AG08395 (cell line): Measurements from ENCODE around the gene PCBP3.
"Not testable (repeated sequence)": the region's sequence is repeated elsewhere in the genome, so short reads cannot be mapped to it uniquely, and the experiment has no call there.

ENCODE experiments used
- DNase-seq: peaks from one replicate; pipeline ENCODE4 v3.0.0; 2012; ENCODE audit warnings: mixed read lengths, low spot score

Gene PCBP3

DNA sequence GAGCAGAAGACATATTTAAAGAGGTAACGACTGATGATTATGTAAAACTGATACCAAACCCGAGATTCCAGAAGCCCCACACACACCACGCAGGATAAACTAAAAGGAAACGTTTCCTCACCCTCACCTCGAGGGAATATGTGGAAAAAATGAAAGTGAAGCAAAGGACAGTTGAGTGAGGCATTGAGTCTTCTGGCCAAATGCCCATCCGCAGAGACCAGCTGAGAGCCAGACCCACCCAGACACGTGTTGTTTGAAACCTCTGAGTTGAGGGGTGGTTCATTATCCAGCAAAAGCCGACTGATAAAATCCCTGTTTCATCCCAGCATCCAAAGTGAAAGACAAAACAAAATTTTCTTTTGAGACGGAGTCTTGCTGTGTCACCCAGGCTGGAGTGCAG lies 29.6 kb upstream of the PCBP3 start:
- no peak for DNase-seq

DNA sequence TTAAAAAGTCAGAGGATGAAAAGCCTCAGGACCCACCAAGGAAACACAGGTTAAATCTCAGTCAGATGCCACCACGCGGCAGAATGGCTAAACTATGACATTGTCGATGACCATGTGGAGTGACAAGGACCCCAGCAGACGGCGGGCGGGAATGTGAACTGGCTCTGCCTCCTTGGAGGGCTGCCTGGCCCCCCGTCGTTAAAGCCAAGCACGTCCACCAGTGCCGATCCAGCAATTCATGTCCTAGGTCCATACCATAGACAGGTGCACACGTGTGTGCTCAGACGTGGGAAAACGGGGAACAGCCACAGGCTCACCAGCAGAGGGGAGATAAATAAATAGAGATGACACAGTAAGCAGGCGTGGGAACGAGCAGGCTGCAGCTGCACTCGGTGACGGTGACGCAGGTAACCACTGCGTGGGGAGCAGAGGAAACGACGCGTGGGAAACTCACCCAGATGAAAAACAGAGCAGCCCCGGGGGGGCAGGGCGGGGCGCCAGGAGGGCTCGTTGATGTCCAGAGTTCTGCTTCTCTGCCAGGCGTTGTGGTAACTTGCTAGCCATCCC lies 28.3 kb upstream of the PCBP3 start:
- no peak for DNase-seq

DNA sequence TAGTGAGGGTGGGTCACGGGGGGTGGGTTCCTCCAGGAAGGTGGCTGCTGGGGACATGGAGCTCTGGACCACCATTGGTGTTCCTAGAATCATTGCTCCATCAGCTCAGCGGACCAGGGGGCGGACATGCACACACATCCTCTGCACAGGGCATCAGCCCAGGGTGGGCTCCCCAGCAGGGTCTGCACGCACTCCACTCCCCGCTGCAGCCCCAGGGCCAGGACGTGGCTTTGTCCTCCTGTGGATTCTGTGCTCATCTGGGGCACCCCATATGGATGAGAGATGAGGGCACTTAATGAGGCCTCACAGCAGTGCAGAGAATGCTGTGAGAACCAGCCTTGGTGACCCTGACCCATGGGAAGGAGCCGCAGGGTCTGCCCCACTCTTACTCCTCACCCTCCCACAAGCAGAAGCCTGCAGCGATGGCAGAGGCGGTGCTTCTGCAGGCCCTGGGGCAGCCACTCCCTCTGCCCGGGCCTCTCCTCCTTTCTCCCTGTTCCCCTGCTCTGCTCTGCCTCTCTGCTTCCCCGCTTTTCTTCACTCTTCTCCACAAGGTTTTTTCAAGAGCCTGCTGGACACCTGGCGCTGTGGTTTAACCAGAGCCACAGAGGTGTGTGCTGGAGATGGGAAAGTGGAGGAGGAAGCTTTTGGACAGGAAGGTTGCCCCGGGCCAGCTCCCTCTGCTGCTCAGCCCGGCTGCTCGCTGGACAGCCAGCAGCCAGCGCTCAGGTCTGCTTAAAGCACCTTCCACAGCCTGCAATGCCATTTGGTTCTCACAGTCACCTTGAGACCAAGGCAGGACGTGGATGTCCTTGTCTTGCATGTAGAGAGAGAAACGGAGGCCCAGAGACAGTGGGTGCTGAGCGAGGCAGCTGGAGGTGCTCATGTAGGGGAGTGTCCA lies 26.3 kb upstream of the PCBP3 start:
- DNase-seq, result no peak

DNA sequence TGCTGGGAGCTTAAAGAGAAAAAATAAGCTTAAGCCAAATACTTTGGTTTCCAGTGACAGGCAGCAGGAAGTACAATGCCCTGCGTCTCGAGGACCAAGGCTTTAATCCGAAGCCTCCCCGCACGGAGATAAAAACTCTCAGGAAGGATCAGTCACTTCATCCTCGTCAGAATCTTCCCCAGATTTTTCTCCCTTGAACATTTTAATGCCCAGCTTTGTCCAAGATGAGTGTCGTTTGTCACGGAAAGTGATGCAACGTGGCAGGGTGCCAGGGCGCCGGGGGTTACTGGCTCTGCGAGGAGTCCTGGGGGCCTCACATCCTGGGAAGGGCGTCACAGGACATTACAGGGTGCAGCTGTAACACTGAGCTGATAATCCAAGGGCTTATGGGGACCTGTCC lies 25.2 kb upstream of the PCBP3 start:
- DNase-seq, result peak; percentile 59

DNA sequence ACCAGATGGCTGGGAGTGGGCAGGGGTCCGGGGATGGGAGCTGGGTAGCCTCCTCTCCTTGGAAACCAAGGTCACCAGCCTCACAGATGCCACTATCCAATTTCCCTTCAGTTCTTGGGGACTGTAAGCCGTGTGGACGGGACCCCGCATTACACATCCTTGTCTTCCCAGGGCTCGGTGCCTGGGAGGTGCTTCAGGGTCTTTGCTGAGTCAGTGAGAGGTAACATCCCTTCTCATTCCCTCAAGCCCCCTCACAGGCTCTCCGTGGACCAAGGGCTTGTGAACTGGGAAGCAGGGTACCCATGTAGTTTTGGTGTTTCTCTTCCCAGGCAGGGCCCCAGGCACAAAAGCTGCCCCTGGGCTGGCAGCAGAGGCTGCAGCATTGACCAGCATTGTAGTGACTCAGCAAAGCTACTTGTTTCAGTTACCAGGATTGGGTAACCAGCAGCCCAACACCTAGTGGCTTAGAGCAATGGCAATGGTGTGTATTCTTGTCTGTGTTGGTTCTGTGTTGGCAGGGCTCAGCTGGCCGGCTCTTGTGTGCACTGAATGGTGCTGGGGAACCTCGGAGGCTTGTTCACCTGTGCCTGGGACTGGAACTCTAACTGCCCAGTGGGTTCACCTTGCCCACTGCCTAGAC lies 24.6 kb upstream of the PCBP3 start:
- peak; percentile 41 for DNase-seq

DNA sequence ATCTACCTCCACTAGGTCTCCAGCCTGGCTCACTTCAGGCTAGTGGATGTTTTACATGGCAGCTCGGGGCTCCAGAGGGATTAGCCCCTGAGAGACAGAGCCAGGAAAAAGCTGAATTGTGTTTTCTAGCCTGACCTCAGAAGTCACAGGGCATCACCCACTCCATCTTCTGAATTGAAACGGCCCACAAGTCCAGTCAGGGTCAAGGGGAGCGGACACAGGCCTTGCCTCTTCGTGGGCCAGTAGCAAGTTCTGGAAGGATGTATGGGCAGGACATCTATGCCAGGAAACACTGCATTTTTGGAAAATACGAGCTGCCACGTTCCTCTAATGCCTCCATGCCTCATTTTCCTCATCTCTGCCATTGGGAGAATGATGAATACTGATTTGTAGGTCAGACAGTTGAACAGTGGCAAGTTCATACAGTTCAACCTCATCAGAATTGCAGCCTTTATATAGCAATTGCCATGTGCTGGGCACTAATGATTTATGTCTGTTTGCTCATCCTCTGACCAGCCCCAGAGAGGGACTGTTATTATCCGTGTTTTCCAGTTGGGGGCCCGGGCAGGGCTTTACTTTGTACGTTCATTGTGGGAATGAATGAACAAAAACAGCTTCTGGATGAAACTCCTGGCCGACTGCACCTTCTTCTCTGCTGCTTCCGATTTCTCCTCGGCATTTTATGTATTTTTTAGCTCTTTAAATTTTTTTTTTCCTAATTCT lies 23.2 kb upstream of the PCBP3 start:
- DNase-seq, result no peak

DNA sequence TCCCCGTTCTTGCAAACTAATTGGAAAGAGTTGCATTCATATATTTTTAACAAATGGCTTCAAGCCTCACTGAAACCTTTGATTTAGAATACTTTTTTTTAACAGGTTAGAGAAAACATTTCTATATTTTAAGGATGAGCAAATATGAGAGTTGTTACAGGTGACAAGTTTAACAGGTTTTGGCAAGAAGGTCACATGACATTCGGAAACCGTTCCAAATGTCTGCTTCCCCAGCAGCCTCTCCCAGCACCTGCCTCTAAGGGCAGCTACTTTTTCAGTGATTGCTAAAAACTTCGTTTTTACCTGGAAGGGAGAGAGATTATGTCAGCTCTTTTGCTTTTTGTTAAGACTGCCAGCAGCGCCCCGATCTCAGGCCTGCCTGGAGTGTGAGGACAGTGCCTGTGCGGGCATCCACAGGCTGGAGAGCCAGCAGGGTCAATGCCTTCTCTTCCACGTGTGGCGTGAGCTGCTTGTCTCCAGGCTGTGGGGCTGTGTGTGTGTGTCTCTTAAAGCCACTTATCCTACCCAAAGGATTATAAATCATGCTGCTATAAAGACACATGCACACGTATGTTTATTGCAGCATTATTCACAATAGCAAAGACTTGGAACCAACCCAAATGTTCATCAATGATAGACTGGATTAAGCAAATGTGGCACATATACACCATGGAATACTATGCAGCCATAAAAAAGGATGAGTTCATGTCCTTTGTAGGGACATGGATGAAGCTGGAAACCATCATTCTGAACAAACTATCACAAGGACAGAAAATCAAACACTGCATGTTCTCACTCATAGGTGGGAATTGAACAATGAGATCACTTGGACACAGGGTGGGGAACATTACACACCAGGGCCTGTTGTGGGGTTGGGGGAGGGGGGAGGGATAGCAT lies 21.8 kb upstream of the PCBP3 start:
- DNase-seq, result not testable (repeated sequence)

DNA sequence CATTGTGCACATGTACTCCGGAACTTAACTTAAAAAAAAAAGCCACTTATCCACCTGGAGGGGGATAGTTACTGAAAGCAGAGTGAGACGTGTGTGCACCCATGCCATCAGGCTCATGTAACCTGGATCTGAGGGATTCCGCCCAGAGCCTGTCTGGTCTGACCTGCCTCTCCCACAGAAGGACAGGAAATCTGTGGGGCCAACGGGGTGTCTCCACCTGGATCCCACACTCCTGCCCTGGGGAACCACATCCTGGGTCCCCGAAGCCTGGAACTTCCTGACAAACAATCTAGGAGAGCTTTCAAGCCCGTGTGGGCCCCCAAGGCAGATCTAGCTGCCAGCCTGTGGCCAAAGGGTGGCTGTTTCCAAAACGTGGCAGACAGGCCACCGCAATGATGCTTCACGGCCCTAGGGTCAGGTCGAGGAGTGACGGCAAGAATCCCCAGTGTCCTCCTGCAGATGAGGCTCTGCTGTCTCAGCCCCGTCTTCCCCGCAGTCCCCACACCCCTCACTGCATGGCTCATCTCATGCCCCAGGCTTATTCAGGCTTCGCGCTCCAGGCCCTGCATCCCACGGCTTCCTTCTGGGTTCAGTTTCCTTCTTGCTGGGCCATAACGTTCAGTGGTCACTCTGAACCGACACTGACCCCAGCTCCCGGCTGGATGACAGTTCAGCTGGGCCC lies 21.0 kb upstream of the PCBP3 start:
- no peak for DNase-seq

DNA sequence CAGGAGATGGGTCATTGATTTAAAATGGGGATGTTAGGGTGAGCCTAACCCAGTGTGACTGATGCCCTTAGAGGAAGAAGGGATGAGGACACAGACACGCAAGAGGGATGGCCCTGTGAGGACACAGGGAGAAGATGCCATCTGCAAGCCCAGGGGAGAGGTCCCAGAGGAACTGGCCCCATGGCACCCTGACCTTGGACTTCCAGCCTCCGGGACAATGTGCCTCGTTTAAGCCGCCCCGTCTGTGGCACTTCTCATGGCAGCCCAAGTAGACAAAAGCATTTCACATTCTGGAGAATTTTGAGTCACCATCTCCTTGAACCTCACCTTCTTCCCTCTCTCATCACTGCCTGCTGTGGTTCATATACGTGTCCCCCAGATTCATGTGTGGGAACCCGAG lies 20.1 kb upstream of the PCBP3 start:
- DNase-seq, result no peak

DNA sequence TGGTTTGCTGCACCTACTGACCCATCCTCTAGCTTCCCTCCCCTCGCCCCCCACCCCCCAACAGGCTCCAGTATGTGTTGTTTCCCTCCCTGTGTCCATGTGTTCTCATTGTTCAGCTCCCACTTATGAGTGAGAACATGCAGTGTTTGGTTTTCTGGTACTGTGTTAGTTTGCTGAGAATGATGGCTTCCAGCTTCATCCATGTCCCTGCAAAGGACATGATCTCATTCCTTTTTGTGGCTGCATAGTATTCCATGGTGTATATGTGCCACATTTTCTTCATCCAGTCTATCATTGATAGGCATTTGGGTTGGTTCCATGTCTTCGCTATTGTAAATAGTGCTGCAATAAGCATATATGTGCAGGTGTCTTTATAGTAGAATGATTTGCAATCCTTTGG lies 17.4 kb upstream of the PCBP3 start:
- DNase-seq, result not testable (repeated sequence)

DNA sequence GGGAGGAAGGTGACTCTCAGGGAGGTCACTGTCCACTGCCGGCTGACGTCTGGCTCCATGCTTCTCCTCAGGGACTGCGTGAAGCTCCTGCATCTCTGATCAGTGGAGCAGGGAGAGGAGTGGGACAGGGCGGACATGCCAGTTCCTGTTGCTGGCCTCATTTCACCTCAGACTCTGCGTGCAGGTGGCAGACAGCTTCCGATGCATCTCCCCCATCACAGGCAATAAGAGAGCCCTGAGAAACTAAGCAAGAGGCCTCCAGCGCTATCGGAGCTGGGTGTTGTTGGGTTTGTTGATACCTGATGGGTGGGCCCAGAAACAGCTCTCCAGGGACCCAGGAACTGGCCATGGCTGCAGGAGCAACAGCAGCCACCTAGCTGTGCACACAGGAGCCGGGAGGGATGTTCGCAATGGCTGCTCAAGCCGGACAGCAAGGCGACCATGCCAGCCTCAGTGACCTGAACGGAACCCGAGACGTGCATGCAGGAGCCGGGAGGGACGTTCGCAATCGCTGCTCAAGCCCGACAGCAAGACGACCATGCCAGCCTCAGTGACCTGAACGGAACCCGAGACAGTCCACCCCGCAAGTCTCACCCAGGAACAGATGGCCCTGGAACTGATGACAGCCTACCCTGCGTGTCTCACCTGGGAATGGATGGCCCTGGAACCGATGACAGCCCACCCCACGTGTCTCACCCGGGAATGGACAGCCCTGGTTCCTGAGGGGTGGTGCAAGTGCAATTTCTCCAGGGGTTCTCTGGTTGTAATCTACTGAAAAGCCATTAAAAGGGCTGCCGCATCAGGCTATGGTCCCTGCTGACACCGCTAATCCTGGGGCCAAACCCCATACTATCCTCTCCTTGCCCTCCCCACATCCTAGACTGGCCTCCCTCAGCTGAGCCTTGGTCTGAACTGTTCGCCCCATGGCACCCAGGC lies 14.2 kb upstream of the PCBP3 start:
- DNase-seq, result no peak

DNA sequence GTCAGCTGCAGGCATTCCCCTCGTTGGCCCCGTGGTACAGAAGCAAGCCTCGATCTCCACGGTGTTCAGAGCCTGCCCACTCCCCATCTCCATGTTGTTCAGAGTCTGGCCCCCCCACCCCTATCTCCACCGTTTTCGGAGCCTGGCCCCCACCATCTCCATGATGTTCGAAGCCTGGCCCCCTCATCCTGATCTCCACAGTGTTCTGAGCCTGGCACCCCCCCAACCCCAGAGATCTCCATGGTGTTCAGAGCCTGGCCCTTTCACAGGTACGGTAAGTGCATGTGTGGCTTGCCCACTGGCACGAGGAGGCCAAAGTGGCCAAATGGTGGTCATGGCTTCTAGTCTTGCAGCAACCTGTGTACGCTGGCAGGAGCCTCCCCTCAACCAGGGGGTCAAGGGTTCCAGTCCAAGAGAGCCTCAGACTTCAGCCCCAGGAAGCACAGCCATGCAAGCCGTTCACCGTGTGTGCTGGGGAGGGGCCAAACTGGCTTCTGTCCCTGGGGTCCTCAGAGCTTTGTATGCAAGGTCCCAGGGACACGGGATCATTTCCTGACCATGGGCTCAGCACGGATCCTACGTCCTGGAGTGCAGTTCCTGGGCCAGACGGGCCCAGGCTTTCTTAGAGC lies 13.3 kb upstream of the PCBP3 start:
- no peak for DNase-seq

DNA sequence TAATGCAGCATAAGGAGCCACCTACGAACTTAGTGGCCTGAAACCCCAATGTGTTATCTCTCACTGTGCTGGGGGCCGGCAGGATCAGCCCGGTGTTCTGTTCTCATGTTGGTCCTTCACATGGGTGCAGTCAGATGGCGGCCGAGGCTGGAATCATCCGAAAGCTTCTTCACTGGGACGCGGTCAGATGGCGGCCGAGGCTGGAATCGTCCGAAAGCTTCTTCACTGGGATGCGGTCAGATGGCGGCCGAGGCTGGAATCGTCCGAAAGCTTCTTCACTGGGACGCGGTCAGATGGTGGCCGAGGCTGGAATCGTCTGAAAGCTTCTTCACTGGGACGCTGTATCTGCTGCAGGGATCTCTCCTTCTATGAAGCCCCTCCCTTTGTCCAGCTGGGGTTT lies 12.6 kb upstream of the PCBP3 start:
- DNase-seq, result no peak

DNA sequence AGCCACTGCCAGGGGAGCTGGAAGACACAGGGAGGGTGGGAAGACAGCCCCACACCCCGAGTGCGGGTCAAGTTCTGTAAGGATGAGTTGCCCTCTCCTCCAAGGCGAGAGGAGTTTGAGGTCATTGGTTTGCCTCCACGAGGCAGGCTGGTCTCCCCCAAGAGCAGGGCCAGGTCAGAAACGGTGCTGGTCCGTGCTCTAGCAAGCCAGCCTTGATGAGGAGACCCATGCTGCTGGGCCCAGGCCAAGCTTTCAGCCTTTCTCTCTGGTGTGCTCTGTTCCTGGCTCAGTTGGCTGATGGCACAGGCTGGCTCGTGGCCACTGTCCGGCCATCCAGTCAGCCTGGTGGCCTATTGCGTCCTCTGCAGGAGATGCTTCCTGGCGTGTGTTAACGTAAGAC lies 12.0 kb upstream of the PCBP3 start:
- no peak for DNase-seq

DNA sequence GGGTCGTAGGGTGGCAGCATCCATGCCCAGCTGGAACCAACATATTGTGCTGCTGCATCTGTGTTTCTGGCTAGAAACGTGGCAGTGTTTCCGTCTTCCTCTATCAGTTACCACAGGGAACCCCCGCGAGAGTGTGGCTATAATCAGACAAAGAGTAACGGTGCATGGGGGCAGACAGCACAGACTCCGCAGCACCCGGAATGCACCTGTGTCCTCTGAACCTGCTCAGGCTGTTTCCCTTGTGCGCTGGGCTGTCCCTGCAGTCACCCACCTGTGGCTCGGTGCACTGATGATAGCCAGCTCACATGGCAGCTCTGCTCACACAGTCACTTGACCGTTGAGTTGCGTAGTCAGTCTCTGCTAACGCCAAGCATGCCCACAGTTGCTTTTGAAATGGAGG lies 11.4 kb upstream of the PCBP3 start:
- no peak for DNase-seq

DNA sequence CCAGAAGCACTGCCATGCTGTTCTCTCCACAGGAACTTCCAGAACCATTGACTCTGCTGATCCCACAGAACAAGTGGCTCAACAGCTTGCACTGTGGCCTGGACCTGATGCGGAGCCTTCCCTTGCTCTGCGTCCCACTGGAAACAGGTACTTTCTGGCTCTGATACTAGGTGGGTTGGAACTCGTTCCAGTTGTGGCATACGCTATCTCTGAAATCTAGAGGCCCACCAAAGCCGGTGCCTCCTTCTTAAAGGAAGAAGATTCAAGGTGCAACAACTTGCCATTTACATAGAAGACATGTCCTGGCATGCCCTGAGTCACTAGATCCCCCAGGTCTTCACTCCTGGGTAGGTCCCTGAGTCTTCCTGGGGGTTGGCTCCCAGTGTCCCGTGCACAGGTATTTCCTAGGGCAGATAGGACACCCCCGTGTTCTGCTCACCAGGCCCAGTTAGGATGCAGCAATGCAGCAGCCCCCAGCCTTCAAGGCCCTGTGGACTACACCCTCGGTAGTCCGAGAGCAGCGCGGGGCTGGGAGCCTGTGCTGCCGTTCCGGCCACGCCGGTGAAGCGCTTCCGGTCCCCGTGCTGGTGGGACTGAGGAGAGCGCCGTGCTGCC lies 10.8 kb upstream of the PCBP3 start:
- no peak for DNase-seq

DNA sequence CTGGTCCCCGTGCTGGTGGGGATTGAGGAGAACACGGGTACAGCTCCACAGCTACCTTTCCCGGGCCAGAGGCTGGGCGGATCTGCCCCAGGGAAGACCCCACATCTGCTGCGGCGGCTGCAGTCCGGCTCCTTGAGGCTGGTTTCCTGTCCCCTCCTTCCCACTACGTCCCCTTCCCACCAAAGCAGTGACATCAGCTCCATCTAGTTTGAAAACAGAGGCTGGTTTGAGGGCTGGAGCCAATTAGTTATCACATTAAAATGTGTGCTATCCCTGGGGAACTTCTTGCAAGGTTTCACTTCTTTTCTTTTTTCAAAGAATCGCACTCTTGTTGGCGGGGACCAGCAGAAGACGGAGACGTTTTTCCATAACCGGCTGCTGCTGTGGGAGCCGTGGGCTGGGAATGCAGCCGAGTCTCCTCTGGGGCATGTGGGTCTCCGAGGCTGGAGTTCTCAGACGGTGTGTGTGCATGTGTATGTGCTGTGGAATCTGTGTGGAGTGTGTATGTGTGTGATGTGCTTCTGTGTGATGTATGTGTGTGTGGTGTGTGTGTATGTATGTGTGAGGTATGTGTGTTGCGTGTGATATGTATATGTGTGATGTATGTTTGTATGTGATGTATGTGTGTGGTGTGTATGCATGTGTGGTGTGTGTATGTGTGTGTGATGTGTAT lies 8.9 kb upstream of the PCBP3 start:
- no peak for DNase-seq
